Naive thymus-derived CD8-positive, alpha-beta T cell (primary cell): ENCODE results near the gene FAM9C. TPM values are rescaled to one million over a fixed set of nuclear protein-coding genes. Genes with fewer than 3 reads are reported as not detected.

ENCODE experiments used
- ATAC-seq, 2 donors: fragments of 150-1000 bp; cut with Tn5 transposase in 1 of 2; sonication (Bioruptor Pico), chemical (Tn5 transposase) in 1 of 2; 1 replicate in 1 of 2; 2 replicates in 1 of 2; pipeline ENCODE4 v1.10.0; 2021; ENCODE audit warnings: mild to moderate bottlenecking in 2 of 2, moderate library complexity in 2 of 2
- POLR2A ChIA-PET: fragments of 350-600 bp; sonication (Branson Sonifier 250); formaldehyde crosslinking; loops from one replicate; lab custom pipeline; 2021; ENCODE audit warnings: antibody characterized with exemption; lab: Charles Lee
- DNase-seq, 10 donors: peaks; one replicate each; pipeline versions ENCODE4 v3.0.0 to v3.0.0-alpha.2; 2020 to 2022
- H3K27ac Mint-ChIP-seq, 10 donors: one replicate each; pipeline ENCODE4 v1.8.0; 2020 to 2022; ENCODE audit warnings: mild to moderate bottlenecking in 10 of 10, mixed read lengths in 10 of 10, moderate library complexity in 4 of 10, inconsistent platforms in 1 of 10
- H3K27me3 Mint-ChIP-seq, 5 donors: one replicate each; pipeline ENCODE4 v1.8.0; 2021 to 2022; ENCODE audit warnings: mixed read lengths in 5 of 5
- H3K36me3 Mint-ChIP-seq, 3 donors: one replicate each; pipeline ENCODE4 v1.8.0; 2020 to 2022; ENCODE audit warnings: mixed read lengths in 3 of 3, mild to moderate bottlenecking in 2 of 3, inconsistent platforms in 1 of 3
- H3K4me1 Mint-ChIP-seq, 4 donors: one replicate each; pipeline ENCODE4 v1.8.0; 2021 to 2022; ENCODE audit warnings: mixed read lengths in 4 of 4
- H3K4me3 Mint-ChIP-seq, 10 donors: one replicate each; pipeline ENCODE4 v1.8.0; 2020 to 2022; ENCODE audit warnings: mild to moderate bottlenecking in 10 of 10, mixed read lengths in 10 of 10, moderate library complexity in 6 of 10, inconsistent platforms in 1 of 10
- H3K9me3 Mint-ChIP-seq, 9 donors: one replicate each; pipeline ENCODE4 v1.8.0; 2020 to 2022; ENCODE audit warnings: mixed read lengths in 9 of 9, mild to moderate bottlenecking in 3 of 9, inconsistent platforms in 1 of 9, moderate library complexity in 1 of 9
- polyA plus RNA-seq, 3 donors: library from polyadenylated mRNA; unstranded; fragments of 300-500 nt; fragmentation: Illumina TruSeq; gene quantifications; one replicate each; pipeline ENCODE4 v1.2.3, GENCODE V29; 2021
- total RNA-seq, 8 experiments: library from RNA in 2 of 8; stranded (reverse) in 2 of 8; gene quantifications; one replicate each; pipeline ENCODE4 v1.2.3 and lab custom pipeline; 2021 to 2026

FAM9C gene
- total and polyA plus RNA-seq, 5 experiments from 2014 or later, result not detected

DNA sequence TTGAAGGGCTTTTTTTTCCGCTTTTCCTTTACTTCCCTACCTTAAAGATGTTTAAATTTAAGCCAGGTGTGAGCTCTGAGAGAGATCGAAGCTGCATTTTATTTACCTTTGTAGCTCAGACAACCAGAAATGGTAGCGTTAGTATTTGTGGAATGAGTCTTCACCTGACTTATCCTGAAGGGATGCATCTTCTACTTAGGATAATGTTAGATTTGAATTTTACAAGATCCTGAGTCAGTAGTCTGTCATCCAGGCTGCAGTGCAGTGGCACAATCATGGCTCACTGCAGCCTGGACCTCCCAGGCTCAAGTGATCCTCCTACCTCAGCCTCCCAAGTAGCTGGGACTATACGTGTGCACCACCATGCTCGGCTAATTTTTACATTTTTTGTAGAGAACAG is 43.3 kb downstream of the FAM9C start:
- ATAC-seq (no peak), DNase-seq (no peak)
- no peaks in the 10 kb centered on the region for H3K36me3 Mint-ChIP-seq
- no peaks in the 10 kb centered on the region for H3K9me3 Mint-ChIP-seq
- H3K4me1 Mint-ChIP-seq, result peaks cover 13 to 78% (median 64%) of the 10 kb centered on the region in 4 donors
- H3K27me3 Mint-ChIP-seq, result no peaks in the 10 kb centered on the region
- H3K4me3 Mint-ChIP-seq, result peak overlapping the region in 9 of 10 donors; percentile 4 to 85 (median 46)
- H3K27ac Mint-ChIP-seq, result peak overlapping the region; percentile 83 to 100 (median 94)
- POLR2A ChIA-PET, result interaction anchor here (1.0 to 14.1 kb wide), 12 partner anchors 8 to 86 kb away, joined by 3 to 329 read pairs (median 4); partner anchors contain the start of genes FAM9C and TMSB4X

DNA sequence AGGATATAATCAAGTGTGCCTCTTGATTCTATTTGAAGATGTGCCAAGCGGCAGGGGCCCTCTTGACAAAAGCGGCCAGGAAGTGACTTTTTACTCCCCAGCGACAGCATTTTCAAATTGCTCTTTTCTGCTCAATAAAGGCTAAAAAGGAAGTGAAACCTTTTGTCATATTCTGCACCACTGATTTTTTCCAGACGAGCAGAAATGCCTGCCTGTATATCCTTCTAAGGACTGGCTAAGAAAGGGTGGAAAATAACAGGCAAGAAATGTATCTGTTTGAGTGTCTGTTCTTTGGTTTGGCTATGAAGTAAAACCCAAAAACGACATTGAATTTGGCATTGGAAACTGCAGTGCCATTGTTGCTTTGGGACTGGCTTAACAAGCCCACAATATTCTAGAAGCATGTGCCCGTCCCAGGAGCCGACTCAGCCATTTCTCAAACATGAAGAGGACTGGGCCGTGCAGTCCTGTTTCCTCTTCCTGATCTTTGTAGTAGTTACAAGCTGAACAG is 44.1 kb downstream of the FAM9C start:
- ATAC-seq (peak; percentile 61 to 68), DNase-seq (peak in 7 of 10 donors; percentile 32 to 79 (median 54))
- Mint-ChIP-seq H3K27me3 (no peaks in the 10 kb centered on the region), H3K27ac (peak overlapping the region; percentile 83 to 100 (median 96)), H3K9me3 (no peaks in the 10 kb centered on the region), H3K4me3 (peak overlapping the region; percentile 65 to 90 (median 82)), H3K36me3 (no peaks in the 10 kb centered on the region), H3K4me1 (peaks cover 9 to 77% (median 62%) of the 10 kb centered on the region in 4 donors)
- POLR2A ChIA-PET, result interaction anchor here (1.0 to 14.1 kb wide), 19 partner anchors 7 to 87 kb away, joined by 3 to 329 read pairs (median 4); partner anchors contain the start of genes FAM9C and TMSB4X

DNA sequence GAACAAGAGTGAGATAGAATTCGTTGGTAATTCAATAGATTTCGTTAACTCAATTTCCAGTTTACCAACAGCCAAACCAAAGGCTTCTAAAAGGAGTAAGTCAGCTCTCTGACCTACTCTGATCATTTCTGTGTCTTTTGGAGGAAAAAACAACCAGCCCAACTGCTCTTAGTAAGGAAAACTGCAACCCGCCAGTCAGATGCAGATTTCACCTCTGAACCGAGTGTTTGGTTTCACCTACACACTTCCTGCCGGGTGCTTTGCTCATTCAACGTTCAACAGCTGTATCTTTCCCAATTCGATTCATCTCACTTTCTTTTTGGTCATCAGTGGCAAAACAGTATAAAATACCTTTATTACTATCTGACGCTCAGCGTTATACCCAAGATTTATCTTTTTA is 45.0 kb downstream of the FAM9C start:
- peak; percentile 63 to 82 for ATAC-seq
- DNase-seq, result peak in 7 of 10 donors; percentile 35 to 70 (median 59)
- Mint-ChIP-seq H3K4me1 (peaks cover 6 to 70% (median 54%) of the 10 kb centered on the region in 4 donors), H3K27ac (peak overlapping the region; percentile 83 to 100 (median 96)), H3K27me3 (no peaks in the 10 kb centered on the region), H3K36me3 (no peaks in the 10 kb centered on the region), H3K4me3 (peak overlapping the region; percentile 65 to 90 (median 82)), H3K9me3 (no peaks in the 10 kb centered on the region)
- POLR2A ChIA-PET, result interaction anchor here (1.0 to 14.1 kb wide), 14 partner anchors 11 to 88 kb away, joined by 3 to 329 read pairs (median 8); partner anchors contain the start of gene TMSB4X

DNA sequence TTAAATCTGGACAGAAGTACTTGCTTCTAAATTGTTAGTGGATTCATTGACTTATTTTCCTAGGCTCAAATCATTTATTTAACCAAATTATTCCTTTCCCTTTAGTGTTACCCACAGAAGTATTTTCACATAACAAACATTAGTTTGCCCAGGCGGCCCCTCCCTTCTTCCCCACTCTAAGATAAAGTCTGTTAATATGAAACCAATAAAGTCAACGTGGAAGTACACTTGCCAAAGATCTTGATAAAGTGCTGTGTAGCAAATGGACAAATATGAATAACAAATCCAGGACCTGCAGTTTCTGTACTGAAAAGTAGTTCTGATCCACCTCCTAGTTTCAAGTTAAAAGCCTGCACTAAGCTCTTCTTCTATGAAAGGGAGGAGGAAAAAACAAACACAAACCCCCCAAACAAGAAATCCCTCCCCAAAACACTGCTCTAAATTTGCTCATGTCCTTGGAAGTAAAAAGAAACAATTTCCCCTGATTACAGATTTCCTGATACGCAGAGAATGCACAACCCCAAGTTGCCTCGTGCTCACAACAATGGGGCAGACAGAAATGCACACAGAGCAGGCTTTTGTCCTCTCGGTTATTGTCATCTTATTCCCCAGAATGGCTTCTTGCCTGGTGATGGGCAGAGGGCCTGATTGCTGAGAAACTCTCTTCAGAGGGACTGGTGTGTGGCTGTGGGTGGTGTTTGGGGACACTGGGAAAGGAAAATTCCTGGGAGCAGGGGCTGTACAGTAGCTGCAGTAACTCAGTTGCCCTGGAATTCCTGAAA is 46.3 kb downstream of the FAM9C start:
- Mint-ChIP-seq H3K27ac (peak overlapping the region; percentile 85 to 100 (median 93)), H3K4me1 (peaks cover 7 to 75% (median 53%) of the 10 kb centered on the region in 4 donors), H3K4me3 (peak overlapping the region; percentile 16 to 85 (median 60)), H3K27me3 (no peaks in the 10 kb centered on the region), H3K36me3 (no peaks in the 10 kb centered on the region), H3K9me3 (no peaks in the 10 kb centered on the region)
- DNase-seq (no peak), ATAC-seq (no peak)
- POLR2A ChIA-PET, result interaction anchor here (0.8 to 14.1 kb wide), 8 partner anchors 16 to 89 kb away, joined by 3 to 329 read pairs (median 6); partner anchors contain the start of gene TMSB4X

DNA sequence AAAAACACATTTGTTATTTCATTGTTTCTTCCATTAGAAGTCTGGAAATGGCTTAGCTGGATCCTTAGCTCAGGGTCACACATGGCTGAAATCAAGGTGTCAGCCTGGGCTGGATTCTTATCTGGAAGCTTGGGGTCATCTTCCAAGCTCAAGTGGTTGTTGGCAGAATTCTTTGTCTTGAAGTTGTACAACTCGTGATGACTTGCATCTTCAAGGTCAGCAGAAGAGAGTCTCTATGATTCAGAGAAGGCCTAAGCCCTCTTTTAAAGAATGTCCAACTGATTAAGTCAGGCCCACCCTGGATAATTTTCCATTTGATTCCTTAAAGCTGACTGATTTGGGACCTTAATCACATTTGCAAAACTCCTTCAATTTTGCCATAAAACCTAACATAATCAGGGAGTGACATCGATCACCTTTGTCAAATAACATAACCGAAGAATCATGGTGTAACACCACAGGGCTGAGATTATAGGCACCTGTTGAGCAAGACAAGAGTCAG is 47.4 kb downstream of the FAM9C start:
- POLR2A ChIA-PET, result interaction anchor here (1.0 to 14.1 kb wide), 5 partner anchors 15 to 90 kb away, joined by 3 to 329 read pairs (median 8); partner anchors contain the start of gene TMSB4X
- Mint-ChIP-seq H3K27me3 (no peaks in the 10 kb centered on the region), H3K27ac (peak overlapping the region; percentile 53 to 100 (median 93)), H3K36me3 (no peaks in the 10 kb centered on the region), H3K4me3 (peak overlapping the region in 1 of 10 donors; percentile 23), H3K9me3 (no peaks in the 10 kb centered on the region), H3K4me1 (peaks cover 7 to 72% (median 54%) of the 10 kb centered on the region in 4 donors)
- DNase-seq, result no peak
- ATAC-seq, result no peak

DNA sequence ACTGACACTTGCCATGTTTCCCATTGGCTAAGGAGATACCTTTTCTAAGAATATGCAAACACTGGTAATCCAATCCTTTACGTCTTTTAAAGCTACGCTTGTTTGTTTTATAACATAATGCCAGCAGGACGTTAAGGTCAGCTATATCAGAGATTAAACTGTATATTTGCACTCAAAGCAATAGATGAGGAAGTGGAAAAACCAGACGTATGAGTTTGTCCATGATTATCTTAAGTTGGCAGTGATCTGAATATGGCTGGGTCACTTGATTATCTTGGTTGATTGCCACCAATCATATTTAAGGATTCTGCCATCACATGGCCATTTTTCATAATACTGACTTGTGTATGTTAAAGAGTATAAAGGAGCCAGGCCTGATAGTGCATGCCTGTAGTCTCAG is 50.1 kb downstream of the FAM9C start:
- Mint-ChIP-seq H3K4me1 (peaks cover 8 to 58% (median 47%) of the 10 kb centered on the region in 4 donors), H3K27ac (peak overlapping the region in 3 of 10 donors; percentile 29 to 71 (median 51)), H3K36me3 (no peaks in the 10 kb centered on the region), H3K27me3 (no peaks in the 10 kb centered on the region), H3K4me3 (no peak overlapping the region), H3K9me3 (no peaks in the 10 kb centered on the region)
- no peak for DNase-seq
- POLR2A ChIA-PET, result interaction anchor here (1.9 to 2.0 kb wide), 2 partner anchors 9 to 13 kb away, joined by 7 to 8 read pairs; no protein-coding TSS in a partner anchor
- ATAC-seq, result no peak

DNA sequence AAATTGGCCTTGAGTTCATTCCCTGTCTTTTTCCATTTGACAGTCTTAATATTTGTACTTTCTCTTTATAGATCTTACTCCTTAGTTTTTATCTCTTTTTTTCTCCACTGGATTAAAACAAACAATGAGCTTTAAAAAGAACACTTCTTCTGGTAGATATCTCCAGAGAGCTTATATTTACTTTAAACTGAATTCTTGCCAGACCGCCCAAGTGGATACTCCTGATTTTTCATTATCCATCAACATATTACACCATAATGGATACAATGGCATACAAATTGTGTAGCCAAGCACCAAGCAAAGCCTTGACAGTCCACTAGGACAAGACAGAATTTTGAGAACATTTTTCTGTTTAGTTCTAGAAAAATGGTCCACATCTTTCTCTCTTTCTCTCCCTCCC is 50.6 kb downstream of the FAM9C start:
- no peak for DNase-seq
- H3K9me3 Mint-ChIP-seq, result no peaks in the 10 kb centered on the region
- H3K4me1 Mint-ChIP-seq, result peaks cover 8 to 59% (median 46%) of the 10 kb centered on the region in 4 donors
- H3K36me3 Mint-ChIP-seq, result no peaks in the 10 kb centered on the region
- peak overlapping the region in 2 of 10 donors; percentile 51 to 71 for H3K27ac Mint-ChIP-seq
- POLR2A ChIA-PET, result interaction anchor here (0.6 to 2.0 kb wide), 4 partner anchors 9 to 86 kb away, joined by 3 to 8 read pairs (median 6); partner anchors contain the start of gene TMSB4X
- H3K27me3 Mint-ChIP-seq, result no peaks in the 10 kb centered on the region
- H3K4me3 Mint-ChIP-seq, result no peak overlapping the region
- ATAC-seq, result no peak

DNA sequence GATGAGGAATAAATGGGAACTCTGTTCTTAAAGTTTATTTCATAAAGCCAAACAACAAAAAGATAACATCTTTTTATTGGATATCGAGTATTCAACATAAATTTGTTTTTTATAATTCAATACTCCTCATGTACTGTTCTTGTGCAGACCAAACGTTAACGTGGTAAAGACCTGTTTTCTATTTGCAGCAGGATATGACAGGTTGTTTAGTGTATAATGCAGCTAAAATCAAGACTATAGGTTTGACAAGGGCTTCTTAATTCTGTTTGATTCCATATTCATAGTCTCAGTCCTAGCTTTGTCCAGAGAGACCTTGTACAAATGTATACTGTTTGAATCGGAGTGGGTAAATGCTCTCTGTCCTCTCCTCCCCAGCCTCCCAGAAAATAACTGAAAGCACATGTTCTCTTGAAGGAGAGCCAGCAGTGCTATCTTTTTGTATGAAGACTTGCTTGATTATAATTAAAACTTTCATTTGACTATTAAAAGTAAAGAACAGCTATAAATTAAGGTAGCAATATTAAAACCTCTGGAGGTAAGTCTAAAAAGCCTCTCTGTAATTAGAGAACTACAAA is 51.8 kb downstream of the FAM9C start:
- Mint-ChIP-seq H3K9me3 (no peaks in the 10 kb centered on the region), H3K27me3 (no peaks in the 10 kb centered on the region), H3K4me3 (peak overlapping the region in 1 of 10 donors; percentile 50), H3K4me1 (peaks cover 5 to 55% (median 38%) of the 10 kb centered on the region in 4 donors), H3K27ac (peak overlapping the region in 5 of 10 donors; percentile 48 to 83 (median 67)), H3K36me3 (no peaks in the 10 kb centered on the region)
- POLR2A ChIA-PET, result interaction anchor here (0.6 to 1.9 kb wide), 3 partner anchors 8 to 16 kb away, joined by 3 to 7 read pairs (median 6); no protein-coding TSS in a partner anchor
- ATAC-seq, result no peak
- no peak for DNase-seq

DNA sequence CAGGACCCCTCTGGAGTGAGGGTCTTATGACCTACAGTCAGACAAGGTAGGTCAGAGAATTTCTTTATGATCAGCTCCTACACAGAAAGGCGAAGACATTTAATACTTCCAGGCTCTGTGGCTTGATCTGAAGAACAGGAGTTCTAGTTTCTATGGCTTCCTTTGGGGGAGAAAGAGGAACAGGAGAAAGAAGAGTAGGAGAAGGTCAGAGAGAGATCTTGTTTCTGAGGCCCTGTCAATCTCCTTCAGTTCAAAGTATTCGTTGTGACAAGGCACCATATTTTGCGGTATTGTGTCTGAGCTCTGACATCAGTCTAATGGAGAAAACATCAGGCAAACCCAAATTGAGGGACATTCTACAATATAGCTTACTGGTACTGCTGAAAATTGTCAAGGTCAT is 52.8 kb downstream of the FAM9C start:
- no peak for DNase-seq
- H3K36me3 Mint-ChIP-seq, result no peaks in the 10 kb centered on the region
- peak overlapping the region in 5 of 10 donors; percentile 42 to 78 (median 75) for H3K27ac Mint-ChIP-seq
- H3K27me3 Mint-ChIP-seq, result no peaks in the 10 kb centered on the region
- peak overlapping the region in 1 of 10 donors; percentile 23 for H3K4me3 Mint-ChIP-seq
- H3K9me3 Mint-ChIP-seq, result no peaks in the 10 kb centered on the region
- H3K4me1 Mint-ChIP-seq, result peaks cover 10 to 52% (median 38%) of the 10 kb centered on the region in 4 donors
- POLR2A ChIA-PET, result interaction anchor here (0.6 to 0.9 kb wide), 2 partner anchors 11 to 72 kb away, joined by 3 to 9 read pairs; no protein-coding TSS in a partner anchor
- ATAC-seq, result no peak

DNA sequence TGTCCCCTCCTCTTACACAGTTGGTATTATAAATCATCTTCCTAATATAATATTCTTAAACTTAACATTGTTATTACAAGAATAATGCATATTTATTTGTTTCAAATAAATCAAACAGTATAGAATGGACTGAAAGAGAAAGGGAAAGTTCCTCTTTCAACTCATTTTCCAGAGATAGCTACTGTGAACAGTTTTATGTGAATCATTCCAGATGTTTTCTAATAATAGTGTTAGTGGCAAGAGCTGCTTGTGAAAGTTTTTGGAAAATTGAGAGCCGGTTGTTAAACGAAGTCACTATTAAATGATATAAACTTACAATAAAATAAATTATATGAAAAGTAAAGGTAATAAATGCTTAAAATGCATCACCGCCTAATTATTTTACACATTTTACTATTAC is 55.0 kb downstream of the FAM9C start:
- no peak overlapping the region for H3K27ac Mint-ChIP-seq
- POLR2A ChIA-PET, result interaction anchor here (17.7 kb wide), 1 partner anchor 14 kb away, joined by 329 read pairs; no protein-coding TSS in a partner anchor

DNA sequence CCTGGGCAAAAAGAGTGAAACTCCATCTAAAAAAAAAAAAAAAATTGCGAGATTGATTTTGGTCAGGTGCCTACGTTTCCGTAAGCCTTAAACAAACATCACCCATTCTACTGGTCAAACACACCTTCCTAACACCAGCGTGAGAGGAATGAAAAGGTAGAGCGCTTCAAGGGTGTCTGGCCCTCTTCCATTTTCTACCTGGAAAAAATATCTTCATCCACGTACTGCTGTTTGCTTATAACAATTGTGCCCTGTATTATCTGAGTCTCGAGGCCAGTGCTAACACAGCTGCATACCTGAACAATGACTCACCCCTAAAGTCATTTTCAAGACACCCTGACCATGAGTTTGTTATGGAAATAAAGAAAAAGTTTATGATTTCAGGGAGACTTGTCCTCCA is 55.6 kb downstream of the FAM9C start:
- ATAC-seq (no peak), DNase-seq (no peak)
- H3K9me3 Mint-ChIP-seq, result peaks cover 0 to 5% (median 0%) of the 10 kb centered on the region in 9 donors
- peaks cover 18 to 60% (median 52%) of the 10 kb centered on the region in 4 donors for H3K4me1 Mint-ChIP-seq
- peaks cover 0 to 5% (median 4%) of the 10 kb centered on the region in 3 donors for H3K36me3 Mint-ChIP-seq
- no peaks in the 10 kb centered on the region for H3K27me3 Mint-ChIP-seq
- no peak overlapping the region for H3K4me3 Mint-ChIP-seq
- POLR2A ChIA-PET, result interaction anchor here (4.7 to 17.7 kb wide), 2 partner anchors 13 to 15 kb away, joined by 42 to 329 read pairs; partner anchors contain the start of gene TMSB4X
- H3K27ac Mint-ChIP-seq, result no peak overlapping the region

More for the DNA sequence above, 55.0 kb downstream of the FAM9C start:
- peaks cover 18 to 60% (median 47%) of the 10 kb centered on the region in 4 donors for H3K4me1 Mint-ChIP-seq
- H3K36me3 Mint-ChIP-seq, result peaks cover 0 to 5% (median 4%) of the 10 kb centered on the region in 3 donors
- no peak for DNase-seq
- peaks cover 0 to 5% (median 0%) of the 10 kb centered on the region in 9 donors for H3K9me3 Mint-ChIP-seq
- no peak for ATAC-seq
- H3K4me3 Mint-ChIP-seq, result no peak overlapping the region
- H3K27me3 Mint-ChIP-seq, result no peaks in the 10 kb centered on the region
